K562 (cell line): Measurements from ENCODE around the gene GTF3C1. TPM values are rescaled to one million over a fixed set of nuclear protein-coding genes. Genes with fewer than 3 reads are reported as not detected.

ENCODE experiments used
- CBX5 ChIP-seq: IDR thresholded peaks from 2 replicates; pipeline ENCODE4 v1.6.1; 2014; ENCODE audit warnings: low read depth, borderline replicate concordance
- CEBPG ChIP-seq, 3 experiments: fragments of 200-800 bp in 1 of 3; sonication (Bioruptor generic) in 1 of 3; sonication (generic) in 1 of 3; formaldehyde crosslinking in 1 of 3; IDR thresholded peaks in 2 of 3; conservative IDR thresholded peaks in 1 of 3; 2 replicates each; pipeline versions ENCODE4 v1.6.1 to v1.8.0; 2016 to 2022; ENCODE audit warnings: missing compliant biosample characterization in 2 of 3, missing genetic modification characterization in 2 of 3, mild to moderate bottlenecking in 1 of 3, missing genetic modification reagents in 1 of 3
- GABPA ChIP-seq: fragments of 200-800 bp; sonication (Bioruptor generic); conservative IDR thresholded peaks from 2 replicates; pipeline ENCODE4 v1.6.1; 2016; ENCODE audit warnings: low read depth, missing genetic modification characterization, missing compliant biosample characterization
- HMGN3 ChIP-seq: IDR thresholded peaks from 2 replicates; pipeline ENCODE4 v1.6.1; 2011; ENCODE audit warnings: borderline replicate concordance, low read depth, mild to moderate bottlenecking, mixed read lengths, low read length; ENCODE audit not compliant: insufficient read length; ENCODE audit errors: extremely low read depth
- MCM2 ChIP-seq: fragments of 450-650 bp; IDR thresholded peaks from 2 replicates; pipeline ENCODE4 v1.6.1; 2017; ENCODE audit warnings: low read depth, mild to moderate bottlenecking
- MGA ChIP-seq: fragments of 450-650 bp; IDR thresholded peaks from 2 replicates; pipeline ENCODE4 v1.6.1; 2016; ENCODE audit warnings: mild to moderate bottlenecking, moderate library complexity
- PHB ChIP-seq: fragments of 250-450 bp; sonication (Bioruptor Pico); IDR thresholded peaks from 2 replicates; pipeline ENCODE4 v1.5.0; 2021
- PRPF4 ChIP-seq: fragments of 200-400 bp; formaldehyde crosslinking; IDR thresholded peaks from one replicate; pipeline ENCODE4 v1.6.1; 2017; ENCODE audit warnings: low read length, low read depth, mild to moderate bottlenecking; ENCODE audit not compliant: insufficient read depth, poor library complexity, severe bottlenecking
- RNF2 ChIP-seq: sonication (generic); IDR thresholded peaks from 2 replicates; pipeline ENCODE4 v1.6.1; 2016
- SAP30 ChIP-seq: fragments of 200-600 bp; sonication (generic); IDR thresholded peaks from 2 replicates; pipeline ENCODE4 v1.6.1; 2012; ENCODE audit warnings: borderline replicate concordance, low read depth, mild to moderate bottlenecking, moderate library complexity, low read length, control low read depth, inconsistent platforms; ENCODE audit not compliant: insufficient read depth, poor library complexity, severe bottlenecking
- SIN3A ChIP-seq, 2 experiments: fragments of 150-350 bp in 1 of 2; IDR thresholded peaks; 2 replicates each; pipeline ENCODE4 v1.6.1; 2011 to 2016; ENCODE audit warnings: borderline replicate concordance in 2 of 2, low read depth in 2 of 2, low read length in 2 of 2, mild to moderate bottlenecking in 2 of 2, moderate library complexity in 2 of 2; ENCODE audit not compliant: control insufficient read depth in 1 of 2
- SMC3 ChIP-seq: conservative IDR thresholded peaks from 2 replicates; pipeline ENCODE4 v1.6.1; 2011; ENCODE audit warnings: low read depth, low read length, improper control_type of control experiment; ENCODE audit not compliant: insufficient read depth
- SNRNP70 ChIP-seq: fragments of 200-400 bp; formaldehyde crosslinking; optimal IDR thresholded peaks from 2 replicates; pipeline ENCODE3; 2017; ENCODE audit warnings: low read depth, low read length
- SRSF9 ChIP-seq: fragments of 200-400 bp; formaldehyde crosslinking; IDR thresholded peaks from 2 replicates; pipeline ENCODE4 v1.6.1; 2017; ENCODE audit warnings: low read depth, low read length, borderline replicate concordance
- YY1 ChIP-seq, 3 experiments: IDR thresholded peaks; 2 replicates each; pipeline ENCODE4 v1.6.1; 2011; ENCODE audit warnings: low read length in 2 of 3, mild to moderate bottlenecking in 2 of 3, moderate library complexity in 2 of 3, borderline replicate concordance in 1 of 3, control low read depth in 1 of 3, low read depth in 1 of 3; ENCODE audit not compliant: insufficient read depth in 3 of 3, insufficient replicate concordance in 2 of 3, control insufficient read depth in 1 of 3, insufficient read length in 1 of 3; ENCODE audit errors: extremely low read depth in 1 of 3
- polyA plus RNA-seq, 8 experiments: library from polyadenylated mRNA; depleted of rRNA in 4 of 8; stranded (reverse) in 5 of 8; unstranded in 3 of 8; fragments of >200 nt; fragmentation: Nextera tagmentation in 2 of 8; fragmentation: Illumina TruSeq in 1 of 8; extraction: Ambion mirVana in 2 of 8; extraction: Trizol in 1 of 8; gene quantifications; 2 replicates each; pipeline versions ENCODE4 v1.2.1 to v1.2.3, GENCODE V29; 2011 to 2014; ENCODE audit warnings: inconsistent platforms in 1 of 8, missing spikeins in 1 of 8
- total RNA-seq, 7 experiments: library from RNA; depleted of rRNA in 6 of 7; stranded (reverse); fragments of >200 nt in 6 of 7; fragmentation: Illumina TruSeq in 2 of 7; extraction: Trizol in 2 of 7; gene quantifications; 2 replicates each; pipeline versions ENCODE4 v1.2.1 to v1.2.3, GENCODE V29; 2011 to 2021; ENCODE audit warnings: low replicate concordance in 1 of 7

GTF3C1 gene
- total and polyA plus RNA-seq, 9 of the 15 experiments (the other 6 are each of a cell fraction or from before 2014, with no cell fraction given) = 0.72 to 63.6 (median 30.9) TPM

GRCh38 chr16:27430923-27431484 lies 118.7 kb downstream of the GTF3C1 start (continued):
- TF ChIP-seq YY1 (IDR thresholded peaks at IDR 0.05; ENCODE audit: borderline replicate concordance in 1 of 3, control insufficient read depth in 1 of 3, extremely low read depth in 1 of 3, insufficient read depth in 3 of 3, insufficient read length in 1 of 3, insufficient replicate concordance in 2 of 3, low read depth in 1 of 3, low read length in 2 of 3) (no peak), PHB (CRISPR knock-in tag) (no peak), SMC3 (no peak), PRPF4 (no peak), SRSF9 (no peak), SNRNP70 (no peak), HMGN3 (no peak), RNF2 (0 out of 2 replicates have a peak, but pooled peaks have one; percentile 46), GABPA (tag) (no peak), MGA (peak; percentile 34), SAP30 (no peak), CEBPG (CRISPR knock-in tag; IDR thresholded peaks at IDR 0.05) (no peak), CEBPG (tag; conservative IDR thresholded peaks at IDR 0.05 in 1 of 2, IDR thresholded peaks at IDR 0.05 in 1 of 2) (no peak), SIN3A (IDR thresholded peaks at IDR 0.05; ENCODE audit: borderline replicate concordance in 2 of 2, control insufficient read depth in 1 of 2, low read depth in 2 of 2, low read length in 2 of 2) (no peak), CBX5 (no peak), MCM2 (no peak)
